ENCODE measurements around the gene MAS1L.

GRCh38 chr6:29527564-29527963, 39.8 kb upstream of the MAS1L start:
- TF ChIP-seq PATZ1 (CRISPR knock-in tag; IDR thresholded peaks at IDR 0.05; ENCODE audit: borderline replicate concordance) (no peak), CREB5 (CRISPR knock-in tag; IDR thresholded peaks at IDR 0.05; ENCODE audit: low read depth) (no peak), GLIS3 (CRISPR knock-in tag; IDR thresholded peaks at IDR 0.05) (no peak), ARNTL (CRISPR knock-in tag; IDR thresholded peaks at IDR 0.05; ENCODE audit: borderline replicate concordance, low read depth) (no peak), TOX (CRISPR knock-in tag; IDR thresholded peaks at IDR 0.05; ENCODE audit: borderline replicate concordance) (no peak), BACH2 (CRISPR knock-in tag; IDR thresholded peaks at IDR 0.05; ENCODE audit: borderline replicate concordance) (no peak), ZNF8 (CRISPR knock-in tag; IDR thresholded peaks at IDR 0.05) (no peak), ZFP3 (CRISPR knock-in tag; IDR thresholded peaks at IDR 0.05) (no peak), ZNF70 (CRISPR knock-in tag; IDR thresholded peaks at IDR 0.05) (no peak), SNAI2 (CRISPR knock-in tag; IDR thresholded peaks at IDR 0.05) (no peak), ZNF565 (CRISPR knock-in tag; conservative IDR thresholded peaks at IDR 0.05; ENCODE audit: low read depth) (no peak), RARB (CRISPR knock-in tag; IDR thresholded peaks at IDR 0.05) (no peak), PPARA (CRISPR knock-in tag; IDR thresholded peaks at IDR 0.05; ENCODE audit: borderline replicate concordance) (no peak)
- TF ChIP-seq, protein P1, sequence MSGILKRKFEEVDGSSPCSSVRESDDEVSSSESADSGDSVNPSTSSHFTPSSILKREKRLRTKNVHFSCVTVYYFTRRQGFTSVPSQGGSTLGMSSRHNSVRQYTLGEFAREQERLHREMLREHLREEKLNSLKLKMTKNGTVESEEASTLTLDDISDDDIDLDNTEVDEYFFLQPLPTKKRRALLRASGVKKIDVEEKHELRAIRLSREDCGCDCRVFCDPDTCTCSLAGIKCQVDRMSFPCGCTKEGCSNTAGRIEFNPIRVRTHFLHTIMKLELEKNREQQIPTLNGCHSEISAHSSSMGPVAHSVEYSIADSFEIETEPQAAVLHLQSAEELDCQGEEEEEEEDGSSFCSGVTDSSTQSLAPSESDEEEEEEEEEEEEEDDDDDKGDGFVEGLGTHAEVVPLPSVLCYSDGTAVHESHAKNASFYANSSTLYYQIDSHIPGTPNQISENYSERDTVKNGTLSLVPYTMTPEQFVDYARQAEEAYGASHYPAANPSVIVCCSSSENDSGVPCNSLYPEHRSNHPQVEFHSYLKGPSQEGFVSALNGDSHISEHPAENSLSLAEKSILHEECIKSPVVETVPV (CRISPR knock-in tag; IDR thresholded peaks at IDR 0.05): no peak

All from SK-N-SH treated with all-trans-retinoic acid at 6 μM for 48 hours (cell line).